Endothelial cell of umbilical vein (primary cell): Measurements from ENCODE around the gene NFKB2. TPM values are rescaled to one million over a fixed set of nuclear protein-coding genes. Genes with fewer than 3 reads are reported as not detected.

Experiments
- BruUV-seq: library from RNA; stranded (reverse); fragments of 400-500 nt; replicated peaks from 2 replicates; lab custom pipeline; 2021; lab: Mats Ljungman, UMichigan
- CTCF ChIA-PET: fragments of 300-600, 350-600 bp; sonication (Branson Sonifier 250); formaldehyde crosslinking; loops from one replicate; lab custom pipeline; 2021; ENCODE audit warnings: antibody characterized with exemption, inconsistent platforms; lab: Charles Lee
- POLR2A ChIA-PET: fragments of 300-600, 350-600 bp; sonication (Branson Sonifier 250); formaldehyde crosslinking; loops from one replicate; lab custom pipeline; 2021; ENCODE audit warnings: antibody characterized with exemption, inconsistent platforms; lab: Charles Lee
- DNase-seq: peaks from one replicate; pipeline ENCODE4 v3.0.0-alpha.2; 2011; ENCODE audit warnings: low read depth, low spot score
- FAIRE-seq: peaks from 2 replicates; lab custom pipeline; 2011; peaks lifted over from hg19 to GRCh38; lab: Jason Lieb, UNC
- H2AFZ ChIP-seq: 2 replicates; pipeline ENCODE4 v1.6.0; 2012; ENCODE audit warnings: low read depth, low read length, control low read depth, inconsistent platforms
- H3K27ac ChIP-seq: 2 replicates; pipeline ENCODE4 v1.5.1; 2011; ENCODE audit warnings: low read depth, mild to moderate bottlenecking, control low read depth, low read length, moderate library complexity; ENCODE audit not compliant: insufficient read depth
- H3K27me3 ChIP-seq, 2 experiments: 2 replicates each; pipeline versions ENCODE4 v1.6.0 to v1.6.1; 2011; ENCODE audit warnings: low read length in 2 of 2, mixed read lengths in 1 of 2; ENCODE audit not compliant: control insufficient read depth in 2 of 2, insufficient read depth in 2 of 2
- H3K36me3 ChIP-seq, 2 experiments: 2 replicates in 1 of 2; 3 replicates in 1 of 2; pipeline ENCODE4 v1.5.1; 2011; ENCODE audit warnings: low read length in 2 of 2, mild to moderate bottlenecking in 1 of 2, moderate library complexity in 1 of 2; ENCODE audit not compliant: control insufficient read depth in 2 of 2, insufficient read depth in 2 of 2; ENCODE audit errors: extremely low read depth in 1 of 2
- H3K4me1 ChIP-seq: 3 replicates; pipeline ENCODE4 v1.5.1; 2011; ENCODE audit warnings: mild to moderate bottlenecking, low read length; ENCODE audit not compliant: control insufficient read depth, insufficient read depth; ENCODE audit errors: extremely low read depth
- H3K4me2 ChIP-seq: 2 replicates; pipeline ENCODE4 v1.6.1; 2011; ENCODE audit warnings: low read length, control low read depth, mixed read lengths; ENCODE audit not compliant: insufficient read depth
- H3K4me3 ChIP-seq, 3 experiments: fragments of 200-600 bp in 1 of 3; sonication (generic), shearing (Covaris generic) in 1 of 3; replicated peaks in 1 of 3; 2 replicates each; pipeline ENCODE4 v1.5.1; 2011 to 2016; ENCODE audit warnings: control low read depth in 3 of 3, low read length in 3 of 3, mild to moderate bottlenecking in 2 of 3, inconsistent platforms in 1 of 3, low read depth in 1 of 3, moderate library complexity in 1 of 3; ENCODE audit not compliant: insufficient read depth in 1 of 3
- H3K79me2 ChIP-seq: 2 replicates; pipeline ENCODE4 v1.6.0; 2012; ENCODE audit warnings: low read length, inconsistent platforms; ENCODE audit not compliant: control insufficient read depth, insufficient read depth
- H3K9ac ChIP-seq: replicated peaks from 2 replicates; pipeline ENCODE3; 2011; ENCODE audit warnings: low read length, control low read depth; ENCODE audit not compliant: insufficient read depth; ENCODE audit errors: extremely low read depth
- H3K9me1 ChIP-seq: replicated peaks from 3 replicates; pipeline ENCODE4 v1.6.0; 2011; ENCODE audit warnings: mild to moderate bottlenecking, low read length; ENCODE audit not compliant: control insufficient read depth, insufficient read depth; ENCODE audit errors: extremely low read depth
- H3K9me3 ChIP-seq: replicated peaks from 2 replicates; pipeline ENCODE4 v1.5.1; 2012; ENCODE audit warnings: low read length, inconsistent platforms; ENCODE audit not compliant: control insufficient read depth, insufficient read depth
- H4K20me1 ChIP-seq: replicated peaks from 2 replicates; pipeline ENCODE3; 2011; ENCODE audit warnings: mild to moderate bottlenecking, low read length; ENCODE audit not compliant: control insufficient read depth, insufficient read depth; ENCODE audit errors: extremely low read depth
- FOS ChIP-seq: IDR thresholded peaks from 2 replicates; pipeline ENCODE4 v1.6.1; 2011; ENCODE audit warnings: mild to moderate bottlenecking, low read length, moderate library complexity, borderline replicate concordance; ENCODE audit not compliant: insufficient read depth
- MYC ChIP-seq: IDR thresholded peaks from one replicate; pipeline ENCODE4 v1.6.1; 2011; ENCODE audit warnings: mild to moderate bottlenecking, low read depth, low read length
- POLR2A ChIP-seq: IDR thresholded peaks from 2 replicates; pipeline ENCODE4 v1.6.1; 2012; ENCODE audit warnings: low read depth, mild to moderate bottlenecking, control low read depth, low read length
- POLR2AphosphoS5 ChIP-seq: IDR thresholded peaks from 2 replicates; pipeline ENCODE4 v1.6.1; 2012; ENCODE audit warnings: low read depth, mild to moderate bottlenecking, control low read depth, low read length, moderate library complexity; ENCODE audit not compliant: insufficient read depth
- dilution Hi-C: fragments of 300-500 bp; cut with MboI; formaldehyde crosslinking; loops from one replicate; pipeline ENCODE4 v1.15.0; 2019; ENCODE audit warnings: low sequenced_read_pairs; ENCODE audit not compliant: extremely low pct_ligation_motif_present
- intact Hi-C: fragments of 100-400 bp; cut with micrococcal nuclease; formaldehyde crosslinking; loops from one replicate; pipeline ENCODE4 v1.10.0; 2022
- polyA plus RNA-seq, 4 experiments: library from polyadenylated mRNA; depleted of rRNA in 3 of 4; stranded (reverse) in 3 of 4; unstranded in 1 of 4; fragments of >200 nt; gene quantifications; 2 replicates each; pipeline versions ENCODE4 v1.2.1 to v1.2.3, GENCODE V29; 2011 to 2012; ENCODE audit warnings: missing spikeins in 1 of 4
- total RNA-seq: library from RNA; stranded (reverse); gene quantifications from 2 replicates; pipeline ENCODE4 v1.2.3, GENCODE V29; 2021
- TF ChIP-seq, protein P1 (sequence below), 2 donors: IDR thresholded peaks; 1 replicate in 1 of 2; 2 replicates in 1 of 2; pipeline ENCODE4 v1.5.1; 2011; ENCODE audit warnings: low read length in 2 of 2, mild to moderate bottlenecking in 2 of 2, moderate library complexity in 2 of 2, control low read depth in 1 of 2, inconsistent platforms in 1 of 2, low read depth in 1 of 2; ENCODE audit not compliant: insufficient read depth in 1 of 2; ENCODE audit errors: extremely low read depth in 1 of 2

The NFKB2 gene
- total and polyA plus RNA-seq, 2 donors (not counting 3 experiments of a cell fraction or from before 2014, with no cell fraction given) = 21.0 to 25.6 TPM

DNA sequence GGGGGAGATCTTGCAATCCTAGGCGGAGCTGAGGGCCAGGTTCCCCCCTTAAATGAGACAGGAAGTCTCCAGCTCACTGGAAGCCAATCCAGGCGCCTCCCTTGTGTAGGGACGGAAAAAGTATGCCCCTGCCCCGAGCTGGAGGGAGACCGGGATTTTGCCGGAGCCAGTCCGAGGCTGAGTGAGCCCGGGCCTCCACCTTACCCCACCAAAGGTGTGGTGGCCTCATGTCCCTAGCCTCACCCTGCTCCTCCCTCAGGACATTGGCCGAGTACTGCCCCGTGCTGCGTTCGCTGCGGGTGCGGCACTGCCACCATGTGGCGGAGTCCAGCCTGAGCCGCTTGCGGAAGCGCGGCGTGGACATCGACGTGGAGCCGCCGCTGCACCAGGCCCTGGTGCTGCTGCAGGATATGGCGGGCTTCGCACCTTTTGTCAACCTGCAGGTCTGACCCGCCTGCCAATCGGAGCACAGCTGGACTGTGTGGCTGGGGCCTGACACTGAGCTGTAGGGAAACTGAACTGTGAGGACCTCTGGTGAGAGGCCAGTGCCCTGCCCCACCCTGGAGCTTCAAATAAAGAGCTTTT lies 27.1 kb downstream of the NFKB2 start:
- Histone ChIP-seq H2AFZ (no peak overlapping the region), H3K4me2 (peak overlapping the region; percentile 67), H3K9me3 (no peaks in the 10 kb centered on the region), H4K20me1 (no peaks in the 10 kb centered on the region), H3K79me2 (no peaks in the 10 kb centered on the region), H3K9me1 (no peaks in the 10 kb centered on the region), H3K4me3 (peak overlapping the region in 2 of 3 experiments; percentile 70 to 73), H3K9ac (no peak overlapping the region), H3K36me3 (peaks cover 0 to 9% of the 10 kb centered on the region in 2 experiments), H3K27ac (no peak overlapping the region), H3K4me1 (peaks cover 20% of the 10 kb centered on the region), H3K27me3 (peaks cover 3 to 7% of the 10 kb centered on the region in 2 experiments)
- dilution Hi-C loops (no loop called here), intact Hi-C loops (loop anchor here (1.0 to 5.0 kb wide), 8 partner anchors 10 to 253 kb away; partner anchors contain the start of genes ACTR1A, CUEDC2 and SUFU)
- ChIA-PET CTCF (interaction anchor here (0.6 to 6.5 kb wide), 19 partner anchors 8 to 253 kb away, joined by 3 to 74 read pairs (median 7); partner anchors contain the start of genes C10orf95, CUEDC2, ELOVL3 and NFKB2), POLR2A (interaction anchor here (0.6 to 0.9 kb wide), 3 partner anchors 80 to 253 kb away, joined by 3 to 4 read pairs (median 3); partner anchors contain the start of gene ACTR1A)
- BruUV-seq = no TSS peak
- peak; percentile 73 for DNase-seq
- TF ChIP-seq MYC (peak; percentile 69), POLR2AphosphoS5 (peak; percentile 55), POLR2A (peak; percentile 47), FOS (no peak)
- TF ChIP-seq, protein P1, sequence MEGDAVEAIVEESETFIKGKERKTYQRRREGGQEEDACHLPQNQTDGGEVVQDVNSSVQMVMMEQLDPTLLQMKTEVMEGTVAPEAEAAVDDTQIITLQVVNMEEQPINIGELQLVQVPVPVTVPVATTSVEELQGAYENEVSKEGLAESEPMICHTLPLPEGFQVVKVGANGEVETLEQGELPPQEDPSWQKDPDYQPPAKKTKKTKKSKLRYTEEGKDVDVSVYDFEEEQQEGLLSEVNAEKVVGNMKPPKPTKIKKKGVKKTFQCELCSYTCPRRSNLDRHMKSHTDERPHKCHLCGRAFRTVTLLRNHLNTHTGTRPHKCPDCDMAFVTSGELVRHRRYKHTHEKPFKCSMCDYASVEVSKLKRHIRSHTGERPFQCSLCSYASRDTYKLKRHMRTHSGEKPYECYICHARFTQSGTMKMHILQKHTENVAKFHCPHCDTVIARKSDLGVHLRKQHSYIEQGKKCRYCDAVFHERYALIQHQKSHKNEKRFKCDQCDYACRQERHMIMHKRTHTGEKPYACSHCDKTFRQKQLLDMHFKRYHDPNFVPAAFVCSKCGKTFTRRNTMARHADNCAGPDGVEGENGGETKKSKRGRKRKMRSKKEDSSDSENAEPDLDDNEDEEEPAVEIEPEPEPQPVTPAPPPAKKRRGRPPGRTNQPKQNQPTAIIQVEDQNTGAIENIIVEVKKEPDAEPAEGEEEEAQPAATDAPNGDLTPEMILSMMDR (IDR thresholded peaks at IDR 0.05; ENCODE audit: extremely low read depth in 1 of 2, insufficient read depth in 1 of 2, low read depth in 1 of 2, low read length in 2 of 2) = peak; percentile 88 to 92
- FAIRE-seq = peak; percentile 89
